ENCODE measurements around the gene ZNF292. TPM values are rescaled to one million over a fixed set of nuclear protein-coding genes. Genes with fewer than 3 reads are reported as not detected.

Gene ZNF292
- 23.8 and 24.9 TPM in 2 replicates for total RNA-seq
- 3.2 and 3.5 TPM in 2 replicates for polyA plus RNA-seq
- 2.6 and 3.0 TPM in 2 replicates for polyA plus RNA-seq (2011; cell fraction: cytosol; rRNA removed)
- 32.3 and 42.4 TPM in 2 replicates for polyA plus RNA-seq (2011; cell fraction: nucleus; rRNA removed)
- polyA plus RNA-seq (2012), result 5.5 and 6.7 TPM in 2 replicates
- polyA minus RNA-seq, result 35.7 and 38.7 TPM in 2 replicates
- polyA minus RNA-seq (2011; cell fraction: cytosol; rRNA and poly(A)+ RNA removed), result 8.1 TPM
- polyA minus RNA-seq (2011; cell fraction: nucleus; rRNA and poly(A)+ RNA removed), result 110 and 139 TPM in 2 replicates
- percentile 94 among the genes with signal in this experiment for Bru-seq, nascent RNA
- BruChase-seq, experiment 1, labeled RNA remaining after a 6-hour chase, result percentile 76 among the genes with signal in this experiment
- BruChase-seq, experiment 2, labeled RNA remaining after a 2-hour chase, result percentile 90 among the genes with signal in this experiment
- long read RNA-seq, partial matches to known transcripts, result 1 of 7 reads
- long read RNA-seq, other reads (novel, unspliced or antisense), result 6 of 7 reads

DNA sequence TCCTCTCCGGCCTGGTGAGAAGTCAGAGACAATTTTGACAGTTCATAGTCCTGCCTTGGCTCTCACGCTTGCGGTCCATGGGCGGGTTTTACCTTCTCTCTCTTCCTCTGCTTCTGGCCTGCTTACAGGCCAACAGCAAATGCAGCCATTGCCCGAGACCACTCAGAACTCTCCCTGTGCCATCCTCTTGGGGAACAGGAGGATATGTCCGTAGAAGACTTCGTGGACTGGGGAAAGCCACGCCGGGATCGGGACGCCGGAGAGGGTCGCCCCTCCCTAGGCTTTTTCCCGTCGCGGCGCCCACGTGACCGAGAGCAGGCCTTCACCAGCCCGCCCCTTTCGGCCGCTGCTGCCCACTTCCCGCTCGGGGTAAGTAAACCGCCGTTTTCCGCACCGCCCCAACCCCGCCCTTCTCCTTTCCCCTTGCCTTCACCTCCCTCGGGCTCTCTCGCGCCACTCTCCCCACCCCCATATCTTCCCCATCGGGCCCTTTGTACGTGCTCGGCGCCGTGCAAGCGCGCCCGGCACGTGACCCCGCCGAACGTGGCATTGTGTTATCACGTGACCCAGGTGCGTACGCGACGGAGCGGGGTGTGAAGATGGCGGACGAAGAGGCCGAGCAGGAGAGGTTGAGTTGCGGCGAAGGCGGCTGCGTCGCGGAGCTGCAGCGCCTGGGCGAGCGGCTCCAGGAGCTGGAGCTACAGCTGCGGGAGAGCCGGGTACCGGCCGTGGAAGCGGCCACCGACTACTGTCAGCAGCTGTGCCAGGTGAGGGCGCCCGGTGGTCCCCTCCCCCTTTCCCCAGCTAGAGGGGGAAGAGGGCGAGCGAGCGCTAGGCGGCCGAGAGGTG is at the start of gene ZNF292:
TSS of gene ZNF292 (plus strand) at position 573 of the 849 bp plus-strand sequence. CDS start at position 600, 27 bp downstream.
- H3K79me2 ChIP-seq (ENCODE audit: control insufficient read depth, insufficient read depth, low read length), result peaks cover 52% of the 10 kb centered on the region
- H3K9ac ChIP-seq (replicated peaks; ENCODE audit: extremely low read depth, insufficient read depth, low read length), result peak within 1 kb of the TSS; percentile 97
- peak within 1 kb of the TSS; percentile 99 for H2AFZ ChIP-seq (ENCODE audit: low read depth, low read length)
- H3K36me3 ChIP-seq (ENCODE audit: control insufficient read depth in 2 of 2, extremely low read depth in 1 of 2, insufficient read depth in 2 of 2, low read length in 2 of 2), result no peaks in the 10 kb centered on the region
- peak; percentile 93 for FAIRE-seq
- peaks cover 35% of the 10 kb centered on the region for H3K4me1 ChIP-seq (ENCODE audit: control insufficient read depth, extremely low read depth, insufficient read depth, low read length)
- no peaks in the 10 kb centered on the region for H3K27me3 ChIP-seq (ENCODE audit: control insufficient read depth in 2 of 2, insufficient read depth in 2 of 2, low read length in 2 of 2)
- DNase-seq (ENCODE audit: low read depth, low spot score), result peak; percentile 98
- BruUV-seq (replicated peaks), result no TSS peak
- intact Hi-C loops (cut with micrococcal nuclease) (loop anchor here (1.0 to 10.0 kb wide), 6 partner anchors 167 to 1930 kb away; partner anchors contain the start of genes CFAP206, PNRC1, RARS2 and SMIM8), dilution Hi-C loops (cut with MboI; ENCODE audit: extremely low pct_ligation_motif_present, low sequenced_read_pairs) (no loop called here)
- H3K4me2 ChIP-seq (ENCODE audit: insufficient read depth, low read length), result peak within 1 kb of the TSS; percentile 100
- H3K9me3 ChIP-seq (replicated peaks; ENCODE audit: control insufficient read depth, insufficient read depth, low read length), result no peaks in the 10 kb centered on the region
- TF ChIP-seq, protein P1, sequence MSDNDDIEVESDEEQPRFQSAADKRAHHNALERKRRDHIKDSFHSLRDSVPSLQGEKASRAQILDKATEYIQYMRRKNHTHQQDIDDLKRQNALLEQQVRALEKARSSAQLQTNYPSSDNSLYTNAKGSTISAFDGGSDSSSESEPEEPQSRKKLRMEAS (IDR thresholded peaks at IDR 0.05; ENCODE audit: insufficient read depth, insufficient read length), result peak; percentile 99
- TF ChIP-seq, protein P2, sequence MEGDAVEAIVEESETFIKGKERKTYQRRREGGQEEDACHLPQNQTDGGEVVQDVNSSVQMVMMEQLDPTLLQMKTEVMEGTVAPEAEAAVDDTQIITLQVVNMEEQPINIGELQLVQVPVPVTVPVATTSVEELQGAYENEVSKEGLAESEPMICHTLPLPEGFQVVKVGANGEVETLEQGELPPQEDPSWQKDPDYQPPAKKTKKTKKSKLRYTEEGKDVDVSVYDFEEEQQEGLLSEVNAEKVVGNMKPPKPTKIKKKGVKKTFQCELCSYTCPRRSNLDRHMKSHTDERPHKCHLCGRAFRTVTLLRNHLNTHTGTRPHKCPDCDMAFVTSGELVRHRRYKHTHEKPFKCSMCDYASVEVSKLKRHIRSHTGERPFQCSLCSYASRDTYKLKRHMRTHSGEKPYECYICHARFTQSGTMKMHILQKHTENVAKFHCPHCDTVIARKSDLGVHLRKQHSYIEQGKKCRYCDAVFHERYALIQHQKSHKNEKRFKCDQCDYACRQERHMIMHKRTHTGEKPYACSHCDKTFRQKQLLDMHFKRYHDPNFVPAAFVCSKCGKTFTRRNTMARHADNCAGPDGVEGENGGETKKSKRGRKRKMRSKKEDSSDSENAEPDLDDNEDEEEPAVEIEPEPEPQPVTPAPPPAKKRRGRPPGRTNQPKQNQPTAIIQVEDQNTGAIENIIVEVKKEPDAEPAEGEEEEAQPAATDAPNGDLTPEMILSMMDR (IDR thresholded peaks at IDR 0.05; ENCODE audit: extremely low read depth in 1 of 2, insufficient read depth in 1 of 2, low read depth in 1 of 2, low read length in 2 of 2), result no peak
- TF ChIP-seq GATA2 (IDR thresholded peaks at IDR 0.05; ENCODE audit: insufficient read depth, insufficient read length, low read depth, low read length) (peak; percentile 29), MYC (IDR thresholded peaks at IDR 0.05; ENCODE audit: low read depth, low read length) (no peak), POLR2AphosphoS5 (IDR thresholded peaks at IDR 0.05; ENCODE audit: insufficient read depth, low read depth, low read length) (peak; percentile 67)
- H3K27ac ChIP-seq (ENCODE audit: insufficient read depth, low read depth, low read length), result peak within 1 kb of the TSS; percentile 96
- H4K20me1 ChIP-seq (replicated peaks; ENCODE audit: control insufficient read depth, extremely low read depth, insufficient read depth, low read length), result peaks cover 2% of the 10 kb centered on the region
- H3K9me1 ChIP-seq (replicated peaks; ENCODE audit: control insufficient read depth, extremely low read depth, insufficient read depth, low read length), result no peaks in the 10 kb centered on the region
- CTCF ChIA-PET, result interaction anchor here (1.0 to 1.5 kb wide), 3 partner anchors 9 to 76 kb away, joined by 3 to 4 read pairs (median 3); no protein-coding TSS in a partner anchor
- H3K4me3 ChIP-seq (replicated peaks in 1 of 3; ENCODE audit: insufficient read depth in 1 of 3, low read depth in 1 of 3, low read length in 3 of 3), result peak within 1 kb of the TSS; percentile 60 to 91 (median 89)
- POLR2A ChIA-PET, result no interaction called here
